D721Med (cell line): Measurements from ENCODE around the gene ELOA.

ENCODE experiments used
- DNase-seq: peaks from one replicate; pipeline ENCODE4 v3.0.0; 2011; ENCODE audit warnings: low spot score; ENCODE audit not compliant: insufficient read length
- FAIRE-seq: peaks from 2 replicates; lab custom pipeline; 2011; peaks lifted over from hg19 to GRCh38; lab: Jason Lieb, UNC
- TF ChIP-seq, protein P1 (sequence below): IDR thresholded peaks from 2 replicates; pipeline ENCODE4 v1.5.1; 2012; ENCODE audit warnings: mild to moderate bottlenecking, control low read depth; ENCODE audit not compliant: insufficient read depth; ENCODE audit errors: missing control alignments

ELOA gene

DNA sequence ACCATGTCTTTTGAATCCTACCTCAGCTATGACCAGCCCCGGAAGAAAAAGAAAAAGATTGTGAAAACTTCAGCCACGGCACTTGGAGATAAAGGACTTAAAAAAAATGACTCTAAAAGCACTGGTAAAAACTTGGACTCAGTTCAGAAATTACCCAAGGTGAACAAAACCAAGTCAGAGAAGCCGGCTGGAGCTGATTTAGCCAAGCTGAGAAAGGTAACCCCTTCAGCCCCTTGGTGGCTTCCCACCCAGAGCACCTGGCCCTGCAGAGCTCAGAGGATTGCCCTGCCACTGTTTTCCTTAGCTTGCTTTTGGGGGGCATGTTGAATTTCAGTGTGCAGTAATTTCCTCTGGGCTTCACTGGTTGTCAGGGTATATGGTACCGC, 8.5 kb downstream of the ELOA start:
- DNase-seq (no peak), FAIRE-seq (no peak)
- TF ChIP-seq, protein P1, sequence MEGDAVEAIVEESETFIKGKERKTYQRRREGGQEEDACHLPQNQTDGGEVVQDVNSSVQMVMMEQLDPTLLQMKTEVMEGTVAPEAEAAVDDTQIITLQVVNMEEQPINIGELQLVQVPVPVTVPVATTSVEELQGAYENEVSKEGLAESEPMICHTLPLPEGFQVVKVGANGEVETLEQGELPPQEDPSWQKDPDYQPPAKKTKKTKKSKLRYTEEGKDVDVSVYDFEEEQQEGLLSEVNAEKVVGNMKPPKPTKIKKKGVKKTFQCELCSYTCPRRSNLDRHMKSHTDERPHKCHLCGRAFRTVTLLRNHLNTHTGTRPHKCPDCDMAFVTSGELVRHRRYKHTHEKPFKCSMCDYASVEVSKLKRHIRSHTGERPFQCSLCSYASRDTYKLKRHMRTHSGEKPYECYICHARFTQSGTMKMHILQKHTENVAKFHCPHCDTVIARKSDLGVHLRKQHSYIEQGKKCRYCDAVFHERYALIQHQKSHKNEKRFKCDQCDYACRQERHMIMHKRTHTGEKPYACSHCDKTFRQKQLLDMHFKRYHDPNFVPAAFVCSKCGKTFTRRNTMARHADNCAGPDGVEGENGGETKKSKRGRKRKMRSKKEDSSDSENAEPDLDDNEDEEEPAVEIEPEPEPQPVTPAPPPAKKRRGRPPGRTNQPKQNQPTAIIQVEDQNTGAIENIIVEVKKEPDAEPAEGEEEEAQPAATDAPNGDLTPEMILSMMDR, result no peak

GRCh38 chr1:23752909-23753308, 9.6 kb downstream of the ELOA start:
- FAIRE-seq (no peak), DNase-seq (no peak)
- TF ChIP-seq, protein P1, result no peak

DNA sequence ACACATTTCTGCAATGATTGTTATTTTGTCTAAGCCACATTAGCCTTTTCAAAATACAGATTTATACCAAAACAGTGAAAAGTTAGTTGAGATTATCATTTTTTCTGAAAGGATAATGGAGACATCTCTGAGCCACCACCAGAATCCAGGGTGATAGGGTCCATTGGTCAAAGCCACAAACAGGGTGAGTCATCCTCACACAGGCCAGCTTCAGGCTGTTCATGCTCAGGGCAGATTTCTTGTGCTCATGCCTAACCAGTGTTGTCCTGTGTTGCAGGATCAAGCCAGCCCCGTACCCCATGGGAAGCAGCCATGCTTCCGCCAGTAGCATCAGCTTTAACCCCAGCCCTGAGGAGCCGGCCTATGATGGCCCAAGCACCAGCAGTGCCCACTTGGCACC, 13.4 kb downstream of the ELOA start:
- FAIRE-seq, result no peak
- TF ChIP-seq, protein P1, result no peak
- no peak for DNase-seq

GRCh38 chr1:23757812-23758211, 14.5 kb downstream of the ELOA start:
- DNase-seq, result no peak
- no peak for FAIRE-seq
- TF ChIP-seq, protein P1, result no peak

GRCh38 chr1:23759277-23759676, 16.0 kb downstream of the ELOA start:
- TF ChIP-seq, protein P1, result no peak
- FAIRE-seq (no peak), DNase-seq (no peak)

DNA sequence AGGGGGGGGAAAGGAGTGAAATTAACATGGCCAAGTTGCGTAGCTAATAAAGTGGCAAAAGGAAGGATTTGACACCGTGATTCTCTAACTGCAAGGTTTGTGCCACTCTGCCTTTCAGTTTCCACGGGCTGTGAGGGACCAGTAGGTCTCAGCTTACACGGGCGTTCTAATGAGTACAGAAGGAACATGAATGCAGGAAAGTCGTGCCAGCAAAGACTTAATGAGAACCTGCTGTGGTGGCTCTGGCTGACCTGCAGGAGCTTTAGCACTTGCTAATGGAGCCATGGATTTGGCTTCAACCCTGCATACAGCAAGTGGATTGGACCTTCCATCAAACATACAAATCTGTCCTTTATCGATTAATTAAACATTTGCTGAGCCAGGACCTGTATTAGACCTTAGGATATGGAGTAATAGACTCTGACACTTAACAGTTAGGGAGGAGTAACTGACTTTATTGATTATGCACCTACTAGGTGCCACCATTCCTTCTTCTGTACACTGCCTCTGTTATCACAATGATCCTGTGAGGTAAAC, 19.8 kb downstream of the ELOA start:
- FAIRE-seq (no peak), DNase-seq (no peak)
- TF ChIP-seq, protein P1, result no peak

DNA sequence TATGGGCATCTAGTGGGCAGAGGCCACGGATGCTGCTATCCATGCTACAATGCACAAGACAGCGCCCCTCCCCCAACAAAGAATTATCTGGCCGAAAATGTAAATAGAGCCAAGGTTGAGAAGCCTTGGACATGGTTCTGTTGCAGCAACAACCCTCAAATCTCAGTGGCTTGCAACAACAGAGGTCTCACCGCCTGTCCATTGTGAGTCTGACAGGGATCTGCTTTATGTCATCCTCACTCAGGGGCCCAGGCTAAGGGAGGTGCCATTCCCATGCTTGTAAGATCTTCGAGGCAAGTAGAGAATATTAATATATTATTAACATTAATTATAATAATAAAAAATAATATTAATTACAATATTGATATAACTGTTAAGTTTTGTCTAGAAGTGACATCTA, 25.5 kb downstream of the ELOA start:
- DNase-seq, result no peak
- TF ChIP-seq, protein P1, result no peak
- no peak for FAIRE-seq
